MCF 10A (cell line): ENCODE measurements around the gene ZNF77. TPM values are rescaled to one million over a fixed set of nuclear protein-coding genes. Genes with fewer than 3 reads are reported as not detected.
"Not testable (repeated sequence)": the region's sequence is repeated elsewhere in the genome, so short reads cannot be mapped to it uniquely, and the experiment has no call there.

ENCODE experiments used
- BruUV-seq: library from RNA; stranded (reverse); fragments of 400-500 nt; replicated peaks from 2 replicates; lab custom pipeline; 2021; lab: Mats Ljungman, UMichigan
- CTCF ChIA-PET: fragments of 300-600 bp; sonication (Branson Sonifier 250); formaldehyde crosslinking; extraction: SDS; loops from one replicate; lab custom pipeline; 2021; ENCODE audit warnings: antibody characterized with exemption, inconsistent platforms; lab: Yijun Ruan, JAX
- POLR2A ChIA-PET: fragments of 300-600, 350-650 bp; sonication (Branson Sonifier 250); formaldehyde crosslinking; extraction: SDS; loops from one replicate; lab custom pipeline; 2020; ENCODE audit warnings: antibody characterized with exemption, inconsistent platforms; lab: Yijun Ruan, JAX
- DNase-seq: peaks from one replicate; pipeline ENCODE4 v3.0.0-alpha.2; 2018; ENCODE audit not compliant: unreplicated experiment
- H3K27ac Mint-ChIP-seq: one replicate; pipeline ENCODE4 v1.8.0; 2022; ENCODE audit warnings: mild to moderate bottlenecking, low read depth, mixed read lengths; ENCODE audit not compliant: unreplicated experiment
- H3K27me3 Mint-ChIP-seq: one replicate; pipeline ENCODE4 v1.8.0; 2022; ENCODE audit warnings: mixed read lengths; ENCODE audit not compliant: insufficient read depth, unreplicated experiment
- H3K36me3 Mint-ChIP-seq: one replicate; pipeline ENCODE4 v1.8.0; 2022; ENCODE audit warnings: mild to moderate bottlenecking, moderate library complexity, mixed read lengths; ENCODE audit not compliant: insufficient read depth, unreplicated experiment
- H3K4me1 Mint-ChIP-seq: one replicate; pipeline ENCODE4 v1.8.0; 2022; ENCODE audit warnings: mixed read lengths; ENCODE audit not compliant: insufficient read depth, unreplicated experiment
- H3K4me3 Mint-ChIP-seq: one replicate; pipeline ENCODE4 v1.8.0; 2022; ENCODE audit warnings: mild to moderate bottlenecking, moderate library complexity, mixed read lengths; ENCODE audit not compliant: unreplicated experiment
- H3K9me3 Mint-ChIP-seq: one replicate; pipeline ENCODE4 v1.8.0; 2022; ENCODE audit warnings: mixed read lengths; ENCODE audit not compliant: unreplicated experiment
- CTCF ChIP-seq: fragments of 200-600 bp; IDR thresholded peaks from one replicate; pipeline ENCODE4 v1.8.0; 2022; ENCODE audit warnings: antibody characterized with exemption, mild to moderate bottlenecking; ENCODE audit not compliant: unreplicated experiment
- intact Hi-C: fragments of 100-400 bp; cut with micrococcal nuclease; formaldehyde crosslinking; loops from 2 replicates; pipeline ENCODE4 v1.14.1; 2022
- total RNA-seq: library from RNA; stranded (reverse); gene quantifications from 2 replicates; pipeline ENCODE4 v1.2.3, GENCODE V29; 2022

Gene ZNF77
- total RNA-seq, 1 experiment from 2014 or later, result 4.9 TPM

- H3K4me1 Mint-ChIP-seq, result peaks cover 23% of the 10 kb centered on the region
- no peak for TF ChIP-seq CTCF
- ChIA-PET CTCF (no interaction called here), POLR2A (interaction anchor here (0.7 to 3.6 kb wide), 6 partner anchors 15 to 47 kb away, joined by 4 to 51 read pairs (median 12); no protein-coding TSS in a partner anchor)
- no TSS peak for BruUV-seq
- H3K4me3 Mint-ChIP-seq, result peak overlapping the region; percentile 94
- peaks cover 19% of the 10 kb centered on the region for H3K36me3 Mint-ChIP-seq
- no peak for DNase-seq
- H3K27me3 Mint-ChIP-seq, result no peaks in the 10 kb centered on the region
- no peaks in the 10 kb centered on the region for H3K9me3 Mint-ChIP-seq
- H3K27ac Mint-ChIP-seq, result peak overlapping the region; percentile 94
- intact Hi-C loops, result no loop called here
These were observed 42.1 kb downstream of the ZNF77 start for GRCh38 chr19:2902590-2903218.

- TF ChIP-seq CTCF, result no peak
- DNase-seq, result peak; percentile 100
- ChIA-PET POLR2A (interaction anchor here (0.7 to 3.6 kb wide), 25 partner anchors 8 to 1502 kb away, joined by 3 to 51 read pairs (median 5); partner anchors contain the start of genes CHAF1A, GADD45B, SGTA and THOP1), CTCF (interaction anchor here (1.2 to 1.6 kb wide), 2 partner anchors 14 to 50 kb away, joined by 4 to 7 read pairs; no protein-coding TSS in a partner anchor)
- no peaks in the 10 kb centered on the region for H3K27me3 Mint-ChIP-seq
- peak within 1 kb of the TSS; percentile 94 for H3K4me3 Mint-ChIP-seq
- peak within 1 kb of the TSS; percentile 94 for H3K27ac Mint-ChIP-seq
- H3K4me1 Mint-ChIP-seq, result peaks cover 19% of the 10 kb centered on the region
- no TSS peak for BruUV-seq
- peaks cover 8% of the 10 kb centered on the region for H3K36me3 Mint-ChIP-seq
- H3K9me3 Mint-ChIP-seq, result no peaks in the 10 kb centered on the region
- intact Hi-C loops, result no loop called here
These were observed 44.2 kb downstream of the ZNF77 start, which contains the start of gene ZNF57 for GRCh38 chr19:2900296-2901252. TSS of gene ZNF57 (plus strand) at chr19:2900928. CDS start at chr19:2901046, 118 bp downstream.

- H3K27ac Mint-ChIP-seq, result no peak overlapping the region
- no peak overlapping the region for H3K4me3 Mint-ChIP-seq
- ChIA-PET CTCF (interaction anchor here (1.0 kb wide), 1 partner anchor 9 kb away, joined by 3 read pairs; no protein-coding TSS in a partner anchor), POLR2A (interaction anchor here (0.5 to 1.1 kb wide), 2 partner anchors 9 to 1159 kb away, joined by 3 to 8 read pairs; no protein-coding TSS in a partner anchor)
- no peaks in the 10 kb centered on the region for H3K27me3 Mint-ChIP-seq
- no peaks in the 10 kb centered on the region for H3K9me3 Mint-ChIP-seq
- no peak for DNase-seq
- intact Hi-C loops, result no loop called here
- BruUV-seq, result no TSS peak
- peaks cover 3% of the 10 kb centered on the region for H3K4me1 Mint-ChIP-seq
- no peaks in the 10 kb centered on the region for H3K36me3 Mint-ChIP-seq
- TF ChIP-seq CTCF, result no peak
These were observed 48.1 kb downstream of the ZNF77 start for GRCh38 chr19:2896694-2897093.

GRCh38 chr19:2890531-2890930, 54.2 kb downstream of the ZNF77 start:
- intact Hi-C loops, CTCF ChIA-PET, H3K27me3 Mint-ChIP-seq, H3K36me3 Mint-ChIP-seq, H3K4me3 Mint-ChIP-seq, BruUV-seq, H3K27ac Mint-ChIP-seq, DNase-seq, H3K4me1 Mint-ChIP-seq, H3K9me3 Mint-ChIP-seq: not testable (repeated sequence)
- POLR2A ChIA-PET, result interaction anchor here (1.9 kb wide), 1 partner anchor 10 kb away, joined by 8 read pairs; the partner anchor contains the start of gene ZNF57
